GM23338 (cell line): ENCODE measurements around the gene SORCS2. TPM values are rescaled to one million over a fixed set of nuclear protein-coding genes. Genes with fewer than 3 reads are reported as not detected.

Source experiments
- ATAC-seq: fragments of 200-7000 bp; cut with Tn5 transposase; 3 replicates; pipeline ENCODE4 v1.9.1; 2020
- DNase-seq: peaks from one replicate; pipeline ENCODE4 v3.0.0-alpha.2; 2015; ENCODE audit warnings: low spot score
- H2AFZ ChIP-seq: fragments of 200-600 bp; sonication (generic); 2 replicates; pipeline ENCODE4 v1.8.0; 2016; ENCODE audit warnings: antibody characterized with exemption, mild to moderate bottlenecking, moderate library complexity
- H3F3A ChIP-seq: fragments of 200-600 bp; sonication (generic); replicated peaks from 2 replicates; pipeline ENCODE4 v1.8.0; 2017; ENCODE audit warnings: antibody characterized with exemption, mixed run types, low read depth
- H3K27ac ChIP-seq: fragments of 200-600 bp; sonication (generic); 2 replicates; pipeline ENCODE4 v1.6.1; 2016; ENCODE audit warnings: low read depth
- H3K27me3 ChIP-seq: fragments of 200-600 bp; sonication (generic); 2 replicates; pipeline ENCODE4 v1.8.0; 2016; ENCODE audit warnings: mild to moderate bottlenecking, mixed run types, moderate library complexity; ENCODE audit not compliant: insufficient read depth
- H3K36me3 ChIP-seq: fragments of 200-600 bp; sonication (generic); 2 replicates; pipeline ENCODE4 v1.8.0; 2016; ENCODE audit warnings: mild to moderate bottlenecking; ENCODE audit not compliant: insufficient read depth
- H3K4me1 ChIP-seq: fragments of 200-600 bp; sonication (generic); 2 replicates; pipeline ENCODE4 v1.8.0; 2016; ENCODE audit warnings: mild to moderate bottlenecking, moderate library complexity; ENCODE audit not compliant: insufficient read depth
- H3K4me2 ChIP-seq: fragments of 200-600 bp; sonication (generic); 2 replicates; pipeline ENCODE4 v1.7.1; 2017; ENCODE audit warnings: mixed run types
- H3K4me3 ChIP-seq: fragments of 200-600 bp; sonication (generic); 2 replicates; pipeline ENCODE4 v1.6.1; 2016; ENCODE audit warnings: mixed run types
- H3K79me2 ChIP-seq: fragments of 200-600 bp; sonication (generic); replicated peaks from 2 replicates; pipeline ENCODE4 v1.8.0; 2017; ENCODE audit warnings: mild to moderate bottlenecking; ENCODE audit not compliant: insufficient read depth
- H3K9me2 ChIP-seq: fragments of 200-600 bp; sonication (generic); 2 replicates; pipeline ENCODE4 v1.8.0; 2017; ENCODE audit not compliant: insufficient read depth
- H4K20me1 ChIP-seq: fragments of 200-600 bp; sonication (generic); replicated peaks from 2 replicates; pipeline ENCODE4 v1.8.0; 2017; ENCODE audit warnings: mild to moderate bottlenecking; ENCODE audit not compliant: insufficient read depth
- H3K27ac Mint-ChIP-seq: 2 replicates; pipeline ENCODE4 v1.8.0; 2020; ENCODE audit warnings: inconsistent platforms, mild to moderate bottlenecking, moderate library complexity, mixed read lengths
- H3K27me3 Mint-ChIP-seq: 3 replicates; pipeline ENCODE4 v1.8.0; 2022; ENCODE audit warnings: low read depth, mild to moderate bottlenecking, moderate library complexity, mixed read lengths, inconsistent platforms; ENCODE audit not compliant: insufficient read depth, poor library complexity
- H3K36me3 Mint-ChIP-seq: 3 replicates; pipeline ENCODE4 v1.8.0; 2021; ENCODE audit warnings: low read depth, mild to moderate bottlenecking, inconsistent platforms, moderate library complexity, mixed read lengths
- H3K4me1 Mint-ChIP-seq: 3 replicates; pipeline ENCODE4 v1.8.0; 2020; ENCODE audit warnings: mild to moderate bottlenecking, inconsistent platforms, mixed read lengths
- H3K4me3 Mint-ChIP-seq: 3 replicates; pipeline ENCODE4 v1.8.0; 2021; ENCODE audit warnings: moderate library complexity, mild to moderate bottlenecking, inconsistent platforms, mixed read lengths
- H3K9me3 Mint-ChIP-seq: 3 replicates; pipeline ENCODE4 v1.8.0; 2020; ENCODE audit warnings: moderate library complexity, mild to moderate bottlenecking, inconsistent platforms, mixed read lengths
- CREB1 ChIP-seq: fragments of 250-450 bp; sonication (Bioruptor Pico); IDR thresholded peaks from 2 replicates; pipeline ENCODE4 v1.5.0; 2020; ENCODE audit warnings: low read depth, mild to moderate bottlenecking, moderate library complexity
- EZH2 ChIP-seq: fragments of 200-600 bp; sonication (generic); IDR thresholded peaks from one replicate; pipeline ENCODE4 v1.8.0; 2017; ENCODE audit warnings: antibody characterized with exemption, mild to moderate bottlenecking, low read depth; ENCODE audit not compliant: unreplicated experiment
- EZH2phosphoT487 ChIP-seq: fragments of 200-600 bp; sonication (generic); IDR thresholded peaks from one replicate; pipeline ENCODE4 v1.8.1; 2018; ENCODE audit warnings: antibody characterized with exemption; ENCODE audit not compliant: unreplicated experiment
- JUNB ChIP-seq: IDR thresholded peaks from one replicate; pipeline ENCODE4 v1.6.1; 2016; ENCODE audit warnings: antibody characterized with exemption; ENCODE audit not compliant: unreplicated experiment
- ZNF462 ChIP-seq: fragments of 250-450 bp; sonication (Bioruptor Pico); IDR thresholded peaks from 2 replicates; pipeline ENCODE4 v1.5.0; 2020; ENCODE audit warnings: mild to moderate bottlenecking, moderate library complexity
- polyA plus RNA-seq: library from polyadenylated mRNA; unstranded; fragments of >200 nt; fragmentation: Nextera tagmentation; extraction: Ambion mirVana; gene quantifications from 2 replicates; pipeline ENCODE4 v1.2.1, GENCODE V29; 2016
- total RNA-seq: library from RNA; depleted of rRNA; stranded (reverse); fragments of >200 nt; shearing (Covaris generic); gene quantifications from 2 replicates; pipeline ENCODE4 v1.2.3, GENCODE V29; 2014
- TF ChIP-seq, protein P1 (sequence below), 2 experiments: fragments of 200-600 bp in 1 of 2; sonication (generic) in 1 of 2; conservative IDR thresholded peaks; 2 replicates each; pipeline versions ENCODE4 v1.5.1 to v1.6.1; 2016 to 2017; ENCODE audit warnings: antibody characterized with exemption in 2 of 2, low read depth in 2 of 2, mild to moderate bottlenecking in 2 of 2, moderate library complexity in 1 of 2
- TF ChIP-seq, protein P2 (sequence below): IDR thresholded peaks from 2 replicates; pipeline ENCODE4 v1.6.1; 2016; ENCODE audit warnings: antibody characterized with exemption

Gene SORCS2
- total and polyA plus RNA-seq, 2 experiments from 2014 or later, result 0.47 to 2.4 TPM

DNA sequence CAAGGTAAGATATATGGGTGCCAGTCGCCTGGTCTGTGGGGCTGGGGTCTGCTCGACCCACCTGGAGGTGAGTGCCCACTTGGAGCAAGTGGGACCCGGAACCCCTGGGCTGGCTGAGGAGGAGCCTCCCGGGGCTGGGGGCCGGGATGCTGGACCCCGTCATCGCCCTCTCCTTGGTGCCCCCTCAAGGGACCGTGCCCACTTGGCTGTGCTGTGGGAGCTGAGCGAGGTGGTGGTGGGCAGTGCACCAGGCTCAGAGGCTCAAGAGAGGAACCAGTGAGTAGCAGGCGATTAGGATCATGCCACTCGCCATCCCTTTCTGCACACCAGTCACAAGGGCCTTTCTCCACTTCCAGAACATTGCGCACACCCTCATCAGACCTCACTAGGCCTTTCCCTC lies 446.2 kb downstream of the SORCS2 start:
- H3K4me3 Mint-ChIP-seq, result no peak overlapping the region
- TF ChIP-seq EZH2phosphoT487 (no peak), JUNB (no peak), CREB1 (CRISPR knock-in tag) (no peak), ZNF462 (CRISPR knock-in tag) (no peak)
- DNase-seq, result no peak
- no peak overlapping the region for H3K27ac Mint-ChIP-seq
- Histone ChIP-seq H2AFZ (no peak overlapping the region), H3F3A (no peaks in the 10 kb centered on the region), H4K20me1 (no peaks in the 10 kb centered on the region), H3K27me3 (no peaks in the 10 kb centered on the region), H3K4me1 (peaks cover under 1% of the 10 kb centered on the region; the same call in 1 of the 2 replicates), H3K79me2 (no peaks in the 10 kb centered on the region), H3K36me3 (no peaks in the 10 kb centered on the region), H3K4me2 (no peak overlapping the region), H3K27ac (no peak overlapping the region), H3K9me2 (no peaks in the 10 kb centered on the region; the same call in 1 of the 2 replicates), H3K4me3 (no peak overlapping the region)
- no peaks in the 10 kb centered on the region for H3K36me3 Mint-ChIP-seq
- no peaks in the 10 kb centered on the region for H3K9me3 Mint-ChIP-seq
- ATAC-seq, result no peak
- H3K27me3 Mint-ChIP-seq, result peaks cover 9% of the 10 kb centered on the region
- H3K4me1 Mint-ChIP-seq, result peaks cover 13% of the 10 kb centered on the region; the same call in 2 of the 3 replicates

DNA sequence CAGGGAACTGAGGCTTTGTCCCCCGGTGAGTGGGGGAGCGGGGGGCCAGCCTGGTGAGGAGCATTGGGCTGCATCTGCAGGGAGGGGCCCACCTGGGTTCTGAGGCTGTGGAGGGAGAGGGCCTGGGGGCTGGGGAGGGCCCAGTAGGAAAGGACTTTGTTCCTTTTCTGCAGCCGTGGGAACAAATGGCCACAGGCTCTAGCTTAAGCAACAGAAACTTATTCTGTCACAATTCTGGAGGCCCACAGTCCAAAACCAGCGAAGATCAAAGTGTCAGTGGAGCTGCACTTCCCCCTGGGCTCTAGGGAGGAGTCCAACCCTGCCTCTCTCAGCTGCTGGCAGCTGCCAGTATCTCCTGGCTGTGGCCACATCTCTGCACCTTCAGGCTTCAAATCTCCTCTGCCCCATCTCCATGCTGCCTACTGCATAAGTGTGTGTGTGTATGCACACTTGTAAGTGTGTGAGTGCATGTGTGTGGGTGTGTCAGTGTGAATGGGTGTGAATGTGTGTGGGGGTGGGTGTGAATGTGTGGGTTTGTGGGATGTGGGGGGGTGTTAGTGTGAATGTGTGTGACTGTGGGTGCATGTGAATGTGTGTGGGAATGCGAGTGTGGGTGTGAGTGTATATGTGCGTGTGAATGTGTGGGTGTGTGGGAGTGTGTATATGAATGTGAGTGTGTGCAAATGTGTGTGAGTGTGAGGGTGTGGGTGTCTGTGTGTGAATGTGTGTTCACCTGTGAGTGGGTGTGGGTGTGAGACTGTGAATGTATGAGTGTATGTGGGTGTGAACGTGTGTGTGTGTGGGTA lies 446.8 kb downstream of the SORCS2 start:
- H3F3A ChIP-seq, result no peaks in the 10 kb centered on the region
- no peak overlapping the region for H3K4me3 Mint-ChIP-seq
- ATAC-seq, result no peak
- no peak overlapping the region for H3K4me3 ChIP-seq
- H3K27ac ChIP-seq, result no peak overlapping the region
- H4K20me1 ChIP-seq, result no peaks in the 10 kb centered on the region
- H3K9me2 ChIP-seq, result no peaks in the 10 kb centered on the region; the same call in 1 of the 2 replicates
- H3K9me3 Mint-ChIP-seq, result no peaks in the 10 kb centered on the region
- no peak overlapping the region for H2AFZ ChIP-seq
- DNase-seq, result no peak
- no peaks in the 10 kb centered on the region for H3K36me3 Mint-ChIP-seq
- H3K27me3 Mint-ChIP-seq, result peaks cover 7% of the 10 kb centered on the region
- H3K27ac Mint-ChIP-seq, result no peak overlapping the region
- no peaks in the 10 kb centered on the region for H3K36me3 ChIP-seq
- peaks cover 8% of the 10 kb centered on the region; the same call in 2 of the 3 replicates for H3K4me1 Mint-ChIP-seq
- no peaks in the 10 kb centered on the region for H3K27me3 ChIP-seq
- H3K4me1 ChIP-seq, result no peaks in the 10 kb centered on the region
- H3K79me2 ChIP-seq, result no peaks in the 10 kb centered on the region
- no peak overlapping the region for H3K4me2 ChIP-seq
- TF ChIP-seq, protein P1, sequence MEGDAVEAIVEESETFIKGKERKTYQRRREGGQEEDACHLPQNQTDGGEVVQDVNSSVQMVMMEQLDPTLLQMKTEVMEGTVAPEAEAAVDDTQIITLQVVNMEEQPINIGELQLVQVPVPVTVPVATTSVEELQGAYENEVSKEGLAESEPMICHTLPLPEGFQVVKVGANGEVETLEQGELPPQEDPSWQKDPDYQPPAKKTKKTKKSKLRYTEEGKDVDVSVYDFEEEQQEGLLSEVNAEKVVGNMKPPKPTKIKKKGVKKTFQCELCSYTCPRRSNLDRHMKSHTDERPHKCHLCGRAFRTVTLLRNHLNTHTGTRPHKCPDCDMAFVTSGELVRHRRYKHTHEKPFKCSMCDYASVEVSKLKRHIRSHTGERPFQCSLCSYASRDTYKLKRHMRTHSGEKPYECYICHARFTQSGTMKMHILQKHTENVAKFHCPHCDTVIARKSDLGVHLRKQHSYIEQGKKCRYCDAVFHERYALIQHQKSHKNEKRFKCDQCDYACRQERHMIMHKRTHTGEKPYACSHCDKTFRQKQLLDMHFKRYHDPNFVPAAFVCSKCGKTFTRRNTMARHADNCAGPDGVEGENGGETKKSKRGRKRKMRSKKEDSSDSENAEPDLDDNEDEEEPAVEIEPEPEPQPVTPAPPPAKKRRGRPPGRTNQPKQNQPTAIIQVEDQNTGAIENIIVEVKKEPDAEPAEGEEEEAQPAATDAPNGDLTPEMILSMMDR (conservative IDR thresholded peaks at IDR 0.05; ENCODE audit: low read depth in 2 of 2), result no peak
- TF ChIP-seq, protein P2, sequence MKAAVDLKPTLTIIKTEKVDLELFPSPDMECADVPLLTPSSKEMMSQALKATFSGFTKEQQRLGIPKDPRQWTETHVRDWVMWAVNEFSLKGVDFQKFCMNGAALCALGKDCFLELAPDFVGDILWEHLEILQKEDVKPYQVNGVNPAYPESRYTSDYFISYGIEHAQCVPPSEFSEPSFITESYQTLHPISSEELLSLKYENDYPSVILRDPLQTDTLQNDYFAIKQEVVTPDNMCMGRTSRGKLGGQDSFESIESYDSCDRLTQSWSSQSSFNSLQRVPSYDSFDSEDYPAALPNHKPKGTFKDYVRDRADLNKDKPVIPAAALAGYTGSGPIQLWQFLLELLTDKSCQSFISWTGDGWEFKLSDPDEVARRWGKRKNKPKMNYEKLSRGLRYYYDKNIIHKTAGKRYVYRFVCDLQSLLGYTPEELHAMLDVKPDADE, result no peak
- no peak for TF ChIP-seq EZH2
